ENCODE data around the gene SLC6A2. TPM values are rescaled to one million over a fixed set of nuclear protein-coding genes. Genes with fewer than 3 reads are reported as not detected.

The SLC6A2 gene
- total and polyA plus RNA-seq, 7 donors, result 0.10 to 0.14 TPM; not detected in 5

GRCh38 chr16:55663225-55663624 is 7.4 kb downstream of the SLC6A2 start:
- TF ChIP-seq POLR2AphosphoS5 (IDR thresholded peaks at IDR 0.05), result no peak
- no peak for TF ChIP-seq CTCF (IDR thresholded peaks at IDR 0.05)
- no peak for TF ChIP-seq POLR2A (IDR thresholded peaks at IDR 0.05)
- TF ChIP-seq EP300 (IDR thresholded peaks at IDR 0.05), result no peak
- DNase-seq, result no peak
- WGBS, 2 donors, result 76 to 88% methylated on average over 1 of the region's 1 CpG

GRCh38 chr16:55663765-55664677 is 8.2 kb downstream of the SLC6A2 start:
- TF ChIP-seq POLR2A (IDR thresholded peaks at IDR 0.05) (no peak), EP300 (IDR thresholded peaks at IDR 0.05) (no peak), CTCF (IDR thresholded peaks at IDR 0.05) (no peak), POLR2AphosphoS5 (IDR thresholded peaks at IDR 0.05) (no peak)
- WGBS, 2 donors, result 82 to 84% methylated on average over 8 of the region's 8 CpGs
- H3K4me1 ChIP-seq, result no peaks in the 10 kb centered on the region
- H3K27me3 ChIP-seq, result peaks cover 0 to 10% (median 0%) of the 10 kb centered on the region in 3 donors
- intact Hi-C loops (cut with DNase I), result no loop called here
- no peak overlapping the region for H3K4me3 ChIP-seq
- H3K27ac ChIP-seq, result no peak overlapping the region
- DNase-seq, result no peak
- H3K9me3 ChIP-seq, result no peaks in the 10 kb centered on the region
- H3K36me3 ChIP-seq, result no peaks in the 10 kb centered on the region

More at GRCh38 chr16:55663225-55663624, 7.4 kb downstream of the SLC6A2 start:
- Histone ChIP-seq H3K4me3 (no peak overlapping the region), H3K9me3 (no peaks in the 10 kb centered on the region), H3K27me3 (peaks cover 0 to 10% (median 0%) of the 10 kb centered on the region in 3 donors), H3K4me1 (no peaks in the 10 kb centered on the region), H3K36me3 (no peaks in the 10 kb centered on the region), H3K27ac (no peak overlapping the region)
- intact Hi-C loops (cut with DNase I), result no loop called here

- TF ChIP-seq POLR2A (IDR thresholded peaks at IDR 0.05), result no peak
- TF ChIP-seq POLR2AphosphoS5 (IDR thresholded peaks at IDR 0.05), result no peak
- no peak for TF ChIP-seq EP300 (IDR thresholded peaks at IDR 0.05)
- no peak for TF ChIP-seq CTCF (IDR thresholded peaks at IDR 0.05)
- 69 to 85% methylated on average over 7 of the region's 7 CpGs for WGBS, 2 donors
- Histone ChIP-seq H3K27me3 (peaks cover 0 to 10% (median 0%) of the 10 kb centered on the region in 3 donors), H3K4me3 (no peak overlapping the region), H3K36me3 (no peaks in the 10 kb centered on the region), H3K4me1 (no peaks in the 10 kb centered on the region), H3K9me3 (no peaks in the 10 kb centered on the region), H3K27ac (no peak overlapping the region)
- DNase-seq, result no peak
- intact Hi-C loops (cut with DNase I), result no loop called here
These were observed 9.1 kb downstream of the SLC6A2 start for GRCh38 chr16:55664786-55665407.

- Histone ChIP-seq H3K4me3 (no peak overlapping the region), H3K9me3 (no peaks in the 10 kb centered on the region), H3K27me3 (peaks cover 0 to 10% (median 0%) of the 10 kb centered on the region in 3 donors), H3K4me1 (no peaks in the 10 kb centered on the region), H3K36me3 (no peaks in the 10 kb centered on the region), H3K27ac (no peak overlapping the region)
- TF ChIP-seq CTCF (IDR thresholded peaks at IDR 0.05), result no peak
- no peak for TF ChIP-seq POLR2A (IDR thresholded peaks at IDR 0.05)
- no peak for TF ChIP-seq POLR2AphosphoS5 (IDR thresholded peaks at IDR 0.05)
- no peak for TF ChIP-seq EP300 (IDR thresholded peaks at IDR 0.05)
- 50 to 74% methylated on average over 3 of the region's 3 CpGs for WGBS, 2 donors
- DNase-seq, result no peak
- intact Hi-C loops (cut with DNase I), result no loop called here
These were observed 9.7 kb downstream of the SLC6A2 start for GRCh38 chr16:55665511-55665910.
